ENCODE measurements around the gene P2RY2. TPM values are rescaled to one million over a fixed set of nuclear protein-coding genes. Genes with fewer than 3 reads are reported as not detected.
A peak's percentile ranks its signal among the peaks of the same experiment; 100 is the strongest.

Gene P2RY2
- total RNA-seq, 2 donors from 2014 or later = 3.5 to 5.7 TPM

DNA sequence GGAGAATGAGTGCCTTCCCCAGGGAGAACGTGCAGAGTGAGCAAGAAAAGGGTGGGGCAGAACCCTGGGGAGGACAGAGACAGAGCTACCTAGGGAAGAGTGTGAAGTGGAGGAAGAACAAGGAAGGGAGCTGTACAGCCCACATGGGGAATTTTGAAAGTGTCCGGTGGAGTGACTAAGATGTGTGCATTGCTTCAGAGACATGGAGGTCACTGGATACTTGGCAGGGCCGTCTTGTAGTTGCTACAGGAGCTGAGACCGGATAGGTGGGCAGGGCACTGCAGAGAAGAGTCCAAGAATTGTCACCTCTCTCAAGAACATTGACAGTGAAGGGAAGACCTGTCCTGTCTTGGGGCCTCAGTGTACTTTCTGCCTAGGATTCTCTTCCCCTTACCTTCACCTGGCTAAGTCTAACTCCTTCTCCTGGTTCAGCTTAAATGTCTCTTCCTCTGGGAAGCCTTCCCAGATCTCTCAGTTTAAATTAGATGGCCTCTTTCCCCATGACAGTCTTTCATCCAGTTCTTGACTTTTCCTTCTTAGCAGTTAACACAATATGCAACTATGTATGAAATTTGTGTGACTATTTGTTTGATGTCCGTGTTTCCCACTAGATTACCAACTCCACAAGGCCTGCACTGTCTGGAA is 44.9 kb downstream of the P2RY2 start:
- DNase-seq (ENCODE audit: low spot score) = no peak
- Histone ChIP-seq H3K4me1 (ENCODE audit: control insufficient read depth in 1 of 2, low read depth in 2 of 2) (peaks cover 14 to 48% of the 10 kb centered on the region in 2 donors), H3K27ac (no peak overlapping the region), H3K4me3 (no peak overlapping the region), H3K9me3 (no peaks in the 10 kb centered on the region), H3K27me3 (replicated peaks; ENCODE audit: insufficient read depth) (no peaks in the 10 kb centered on the region), H3K36me3 (no peaks in the 10 kb centered on the region)
- TF ChIP-seq, protein P1, sequence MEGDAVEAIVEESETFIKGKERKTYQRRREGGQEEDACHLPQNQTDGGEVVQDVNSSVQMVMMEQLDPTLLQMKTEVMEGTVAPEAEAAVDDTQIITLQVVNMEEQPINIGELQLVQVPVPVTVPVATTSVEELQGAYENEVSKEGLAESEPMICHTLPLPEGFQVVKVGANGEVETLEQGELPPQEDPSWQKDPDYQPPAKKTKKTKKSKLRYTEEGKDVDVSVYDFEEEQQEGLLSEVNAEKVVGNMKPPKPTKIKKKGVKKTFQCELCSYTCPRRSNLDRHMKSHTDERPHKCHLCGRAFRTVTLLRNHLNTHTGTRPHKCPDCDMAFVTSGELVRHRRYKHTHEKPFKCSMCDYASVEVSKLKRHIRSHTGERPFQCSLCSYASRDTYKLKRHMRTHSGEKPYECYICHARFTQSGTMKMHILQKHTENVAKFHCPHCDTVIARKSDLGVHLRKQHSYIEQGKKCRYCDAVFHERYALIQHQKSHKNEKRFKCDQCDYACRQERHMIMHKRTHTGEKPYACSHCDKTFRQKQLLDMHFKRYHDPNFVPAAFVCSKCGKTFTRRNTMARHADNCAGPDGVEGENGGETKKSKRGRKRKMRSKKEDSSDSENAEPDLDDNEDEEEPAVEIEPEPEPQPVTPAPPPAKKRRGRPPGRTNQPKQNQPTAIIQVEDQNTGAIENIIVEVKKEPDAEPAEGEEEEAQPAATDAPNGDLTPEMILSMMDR (IDR thresholded peaks at IDR 0.05) = no peak
- ATAC-seq (ENCODE audit: insufficient number of reproducible peaks, low FRiP score, low read depth) = no peak

DNA sequence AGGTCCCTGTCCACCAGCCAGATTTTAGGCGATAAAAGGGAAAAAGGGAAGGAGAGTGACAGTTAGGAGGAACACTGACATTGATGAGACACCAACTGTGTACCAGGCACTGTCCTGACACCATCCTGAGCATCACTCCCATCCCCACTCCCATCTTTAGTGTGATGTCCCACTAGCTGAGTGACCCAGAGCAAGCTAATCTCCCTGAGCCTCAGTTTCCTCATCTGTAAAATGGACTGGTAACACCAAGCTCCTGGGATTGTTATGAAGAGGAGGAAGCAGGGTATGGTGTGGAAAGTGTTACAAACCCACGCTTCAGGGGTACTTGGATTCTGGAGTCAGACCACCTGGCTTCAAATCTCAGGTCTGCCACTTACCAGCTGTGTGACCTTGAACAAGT is 45.6 kb downstream of the P2RY2 start:
- no peak for ATAC-seq (ENCODE audit: insufficient number of reproducible peaks, low FRiP score, low read depth)
- Histone ChIP-seq H3K27me3 (replicated peaks; ENCODE audit: insufficient read depth) (no peaks in the 10 kb centered on the region), H3K27ac (no peak overlapping the region), H3K36me3 (no peaks in the 10 kb centered on the region), H3K9me3 (no peaks in the 10 kb centered on the region), H3K4me3 (no peak overlapping the region), H3K4me1 (ENCODE audit: control insufficient read depth in 1 of 2, low read depth in 2 of 2) (peaks cover 8 to 42% of the 10 kb centered on the region in 2 donors)
- TF ChIP-seq, protein P1 (IDR thresholded peaks at IDR 0.05) = no peak
- DNase-seq (ENCODE audit: low spot score) = no peak

- peaks cover 7 to 35% of the 10 kb centered on the region in 2 donors for H3K4me1 ChIP-seq (ENCODE audit: control insufficient read depth in 1 of 2, low read depth in 2 of 2)
- ATAC-seq (ENCODE audit: insufficient number of reproducible peaks, low FRiP score, low read depth) (no peak), DNase-seq (ENCODE audit: low spot score) (no peak)
- no peaks in the 10 kb centered on the region for H3K27me3 ChIP-seq (replicated peaks; ENCODE audit: insufficient read depth)
- H3K4me3 ChIP-seq = peak overlapping the region; percentile 66
- no peaks in the 10 kb centered on the region for H3K36me3 ChIP-seq
- TF ChIP-seq, protein P1 (IDR thresholded peaks at IDR 0.05) = no peak
- H3K9me3 ChIP-seq = no peaks in the 10 kb centered on the region
- peak overlapping the region in 1 of 2 donors; percentile 69 for H3K27ac ChIP-seq
Observed at GRCh38 chr11:73265278-73265810, 47.3 kb downstream of the P2RY2 start.

DNA sequence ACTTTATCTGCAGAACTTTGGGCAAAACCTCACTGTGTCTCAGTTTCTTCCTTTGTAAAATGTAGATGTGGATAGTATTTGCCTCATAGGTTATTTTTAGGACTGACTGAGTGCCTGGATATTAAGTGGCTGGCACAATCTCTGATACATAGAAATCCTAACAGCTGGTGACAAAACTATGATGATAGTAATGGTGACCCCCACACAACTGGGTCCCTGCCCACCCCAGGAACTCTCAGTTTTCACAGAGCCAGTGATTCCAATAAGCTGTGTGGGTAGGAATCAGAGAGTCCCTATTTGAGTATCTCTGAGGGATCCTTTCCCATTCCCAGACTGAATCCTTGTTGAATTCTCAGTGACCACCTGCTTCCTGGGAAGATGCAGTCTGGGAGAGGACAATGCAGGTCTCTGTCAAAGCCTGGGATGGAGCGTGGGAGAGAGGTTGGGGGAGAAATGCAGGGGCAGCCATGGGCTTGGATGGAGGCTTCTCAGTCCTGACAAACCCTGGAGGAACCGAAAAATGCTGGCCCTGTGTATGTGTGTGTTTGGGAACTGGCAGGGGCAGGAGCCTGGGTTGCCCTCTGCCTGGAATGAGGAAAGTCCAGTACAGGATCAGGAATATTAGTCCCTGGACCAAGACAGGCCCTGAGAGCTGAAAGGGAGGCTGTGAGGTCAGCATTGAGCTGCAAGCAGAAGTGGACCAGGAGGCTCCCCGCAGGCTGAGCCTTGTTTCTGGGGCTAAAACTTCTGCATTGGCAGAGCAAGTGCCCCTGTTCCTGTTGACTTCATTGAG is 48.0 kb downstream of the P2RY2 start:
- ATAC-seq (ENCODE audit: insufficient number of reproducible peaks, low FRiP score, low read depth) (no peak), DNase-seq (ENCODE audit: low spot score) (no peak)
- Histone ChIP-seq H3K27ac (peak overlapping the region; percentile 54 to 69), H3K4me3 (no peak overlapping the region), H3K27me3 (replicated peaks; ENCODE audit: insufficient read depth) (no peaks in the 10 kb centered on the region), H3K36me3 (no peaks in the 10 kb centered on the region), H3K4me1 (ENCODE audit: control insufficient read depth in 1 of 2, low read depth in 2 of 2) (peaks cover 7 to 35% of the 10 kb centered on the region in 2 donors), H3K9me3 (no peaks in the 10 kb centered on the region)
- TF ChIP-seq, protein P1 (IDR thresholded peaks at IDR 0.05) = no peak

- DNase-seq (ENCODE audit: low spot score) = no peak
- TF ChIP-seq, protein P1 (IDR thresholded peaks at IDR 0.05) = no peak
- Histone ChIP-seq H3K4me3 (no peak overlapping the region), H3K36me3 (no peaks in the 10 kb centered on the region), H3K4me1 (ENCODE audit: control insufficient read depth in 1 of 2, low read depth in 2 of 2) (peaks cover 7 to 35% of the 10 kb centered on the region in 2 donors), H3K27me3 (replicated peaks; ENCODE audit: insufficient read depth) (no peaks in the 10 kb centered on the region), H3K27ac (peak overlapping the region; percentile 54 to 69), H3K9me3 (no peaks in the 10 kb centered on the region)
- ATAC-seq (ENCODE audit: insufficient number of reproducible peaks, low FRiP score, low read depth) = no peak
Observed at GRCh38 chr11:73266646-73267020, 48.6 kb downstream of the P2RY2 start.
